ENCODE results near the gene SPOCK2.
"Not testable (repeated sequence)": the region's sequence is repeated elsewhere in the genome, so short reads cannot be mapped to it uniquely, and the experiment has no call there.

Gene SPOCK2

GRCh38 chr10:72034761-72035160 lies 53.6 kb downstream of the SPOCK2 start:
- H3K4me1 Mint-ChIP-seq: peaks cover 0 to 2% of the 10 kb centered on the region in 2 donors
- H3K36me3 Mint-ChIP-seq: no peaks in the 10 kb centered on the region
- no peak overlapping the region for H3K4me3 Mint-ChIP-seq
- peaks cover 13 to 16% of the 10 kb centered on the region in 2 donors for H3K27me3 Mint-ChIP-seq
- DNase-seq (no peak), ATAC-seq (replicated peaks) (no peak)
- H3K27ac Mint-ChIP-seq: no peak overlapping the region
- H3K9me3 Mint-ChIP-seq: no peaks in the 10 kb centered on the region

- DNase-seq: no peak
- no peak for ATAC-seq (replicated peaks)
- Mint-ChIP-seq H3K4me1 (peaks cover 0 to 2% of the 10 kb centered on the region in 2 donors), H3K4me3 (no peak overlapping the region), H3K9me3 (no peaks in the 10 kb centered on the region), H3K27me3 (peaks cover 13 to 16% of the 10 kb centered on the region in 2 donors), H3K27ac (no peak overlapping the region), H3K36me3 (no peaks in the 10 kb centered on the region)
Observed at GRCh38 chr10:72034040-72034499, 54.3 kb downstream of the SPOCK2 start.

GRCh38 chr10:72032409-72033162 lies 55.8 kb downstream of the SPOCK2 start:
- H3K36me3 Mint-ChIP-seq, DNase-seq: not testable (repeated sequence)

GRCh38 chr10:72031706-72032105 lies 56.6 kb downstream of the SPOCK2 start:
- Mint-ChIP-seq H3K27me3 (peaks cover 13 to 19% of the 10 kb centered on the region in 2 donors), H3K36me3 (no peaks in the 10 kb centered on the region), H3K27ac (no peak overlapping the region), H3K4me3 (no peak overlapping the region), H3K4me1 (peaks cover 0 to 6% of the 10 kb centered on the region in 2 donors), H3K9me3 (no peaks in the 10 kb centered on the region)
- DNase-seq (no peak), ATAC-seq (replicated peaks) (no peak)

More at GRCh38 chr10:72032409-72033162, 55.8 kb downstream of the SPOCK2 start:
- H3K27ac Mint-ChIP-seq; H3K4me1 Mint-ChIP-seq; H3K9me3 Mint-ChIP-seq; ATAC-seq (replicated peaks); H3K4me3 Mint-ChIP-seq: not testable (repeated sequence)
- H3K27me3 Mint-ChIP-seq: peaks cover 13 to 16% of the 10 kb centered on the region in 2 donors

- H3K36me3 Mint-ChIP-seq: no peaks in the 10 kb centered on the region
- DNase-seq: no peak
- no peak overlapping the region for H3K4me3 Mint-ChIP-seq
- H3K27me3 Mint-ChIP-seq: peaks cover 13 to 21% of the 10 kb centered on the region in 2 donors
- H3K27ac Mint-ChIP-seq: no peak overlapping the region
- no peak for ATAC-seq (replicated peaks)
- H3K4me1 Mint-ChIP-seq: peaks cover 0 to 6% of the 10 kb centered on the region in 2 donors
- H3K9me3 Mint-ChIP-seq: no peaks in the 10 kb centered on the region
Observed at GRCh38 chr10:72030762-72031543, 57.4 kb downstream of the SPOCK2 start.

- H3K36me3 Mint-ChIP-seq: no peaks in the 10 kb centered on the region
- H3K27me3 Mint-ChIP-seq: peaks cover 13 to 30% of the 10 kb centered on the region in 2 donors
- ATAC-seq (replicated peaks) (no peak), DNase-seq (no peak)
- H3K9me3 Mint-ChIP-seq: no peaks in the 10 kb centered on the region
- H3K4me1 Mint-ChIP-seq: peaks cover 0 to 5% of the 10 kb centered on the region in 2 donors
- H3K27ac Mint-ChIP-seq: no peak overlapping the region
- no peak overlapping the region for H3K4me3 Mint-ChIP-seq
Observed at GRCh38 chr10:72029414-72029813, 58.9 kb downstream of the SPOCK2 start.

- Mint-ChIP-seq H3K27ac (no peak overlapping the region), H3K4me1 (peaks cover 0 to 3% of the 10 kb centered on the region in 2 donors), H3K9me3 (no peaks in the 10 kb centered on the region), H3K27me3 (peaks cover 13 to 32% of the 10 kb centered on the region in 2 donors), H3K36me3 (no peaks in the 10 kb centered on the region), H3K4me3 (no peak overlapping the region)
- ATAC-seq (replicated peaks) (peak; percentile 39 to 68), DNase-seq (no peak)
Observed at GRCh38 chr10:72027498-72027897, 60.9 kb downstream of the SPOCK2 start.

GRCh38 chr10:72026278-72027111 lies 61.9 kb downstream of the SPOCK2 start:
- Mint-ChIP-seq H3K36me3 (no peaks in the 10 kb centered on the region), H3K4me3 (no peak overlapping the region), H3K4me1 (peaks cover 0 to 3% of the 10 kb centered on the region in 2 donors), H3K9me3 (no peaks in the 10 kb centered on the region), H3K27ac (no peak overlapping the region), H3K27me3 (peaks cover 8 to 22% of the 10 kb centered on the region in 2 donors)
- ATAC-seq (replicated peaks) (no peak), DNase-seq (no peak)

GRCh38 chr10:72025832-72026231 lies 62.5 kb downstream of the SPOCK2 start:
- Mint-ChIP-seq H3K4me1 (peaks cover 6 to 7% of the 10 kb centered on the region in 2 donors), H3K27ac (no peak overlapping the region), H3K4me3 (no peak overlapping the region), H3K27me3 (peaks cover 7 to 17% of the 10 kb centered on the region in 2 donors), H3K9me3 (peaks cover 0 to 2% of the 10 kb centered on the region in 2 donors), H3K36me3 (no peaks in the 10 kb centered on the region)
- ATAC-seq (replicated peaks) (no peak), DNase-seq (no peak)

GRCh38 chr10:72025400-72025799 lies 63.0 kb downstream of the SPOCK2 start:
- peaks cover 0 to 2% of the 10 kb centered on the region in 2 donors for H3K9me3 Mint-ChIP-seq
- peaks cover 7% of the 10 kb centered on the region in 2 donors for H3K4me1 Mint-ChIP-seq
- H3K27me3 Mint-ChIP-seq: peaks cover 5 to 17% of the 10 kb centered on the region in 2 donors

GRCh38 chr10:72024596-72024995 lies 63.8 kb downstream of the SPOCK2 start:
- ATAC-seq (replicated peaks) (no peak), DNase-seq (no peak)
- Mint-ChIP-seq H3K4me1 (peaks cover 7% of the 10 kb centered on the region in 2 donors), H3K27me3 (peaks cover 4 to 17% of the 10 kb centered on the region in 2 donors), H3K9me3 (peaks cover 0 to 2% of the 10 kb centered on the region in 2 donors), H3K27ac (no peak overlapping the region), H3K4me3 (no peak overlapping the region), H3K36me3 (no peaks in the 10 kb centered on the region)

More at GRCh38 chr10:72025400-72025799, 63.0 kb downstream of the SPOCK2 start:
- ATAC-seq (replicated peaks) (no peak), DNase-seq (no peak)
- Mint-ChIP-seq H3K36me3 (no peaks in the 10 kb centered on the region), H3K4me3 (no peak overlapping the region), H3K27ac (no peak overlapping the region)

GRCh38 chr10:72022228-72022627 lies 66.1 kb downstream of the SPOCK2 start:
- H3K27ac Mint-ChIP-seq: no peak overlapping the region
- H3K9me3 Mint-ChIP-seq: peaks cover 0 to 2% of the 10 kb centered on the region in 2 donors
- ATAC-seq (replicated peaks): no peak
- no peak for DNase-seq
- no peaks in the 10 kb centered on the region for H3K36me3 Mint-ChIP-seq
- no peak overlapping the region for H3K4me3 Mint-ChIP-seq
- H3K4me1 Mint-ChIP-seq: peaks cover 3 to 7% of the 10 kb centered on the region in 2 donors
- H3K27me3 Mint-ChIP-seq: peaks cover 12 to 23% of the 10 kb centered on the region in 2 donors

- DNase-seq (no peak), ATAC-seq (replicated peaks) (no peak)
- peaks cover 16 to 25% of the 10 kb centered on the region in 2 donors for H3K27me3 Mint-ChIP-seq
- no peaks in the 10 kb centered on the region for H3K36me3 Mint-ChIP-seq
- H3K4me1 Mint-ChIP-seq: peaks cover 3 to 7% of the 10 kb centered on the region in 2 donors
- no peak overlapping the region for H3K4me3 Mint-ChIP-seq
- H3K9me3 Mint-ChIP-seq: peaks cover 0 to 2% of the 10 kb centered on the region in 2 donors
- H3K27ac Mint-ChIP-seq: no peak overlapping the region
Observed at GRCh38 chr10:72020914-72021809, 67.2 kb downstream of the SPOCK2 start.

Measured in stimulated activated naive B cell treated with anti-CD40 and anti-IgM and Interleukin-4, amounts not matched to agents 10 μg/mL and 1 μg/mL and 100 μg/mL, for 72 hours (primary cell).